ENCODE data around the gene EHBP1L1. TPM values are rescaled to one million over a fixed set of nuclear protein-coding genes. Genes with fewer than 3 reads are reported as not detected.
A peak's percentile ranks its signal among the peaks of the same experiment; 100 is the strongest.

The EHBP1L1 gene
- total and polyA plus RNA-seq, 2 of the 13 experiments (the other 11 are each of a cell fraction or from before 2014, with no cell fraction given): 8.3 to 10.6 TPM

GRCh38 chr11:65569973-65570918, 5.6 kb upstream of the EHBP1L1 start, which contains the start of gene ZNRD2 (continued):
- peak; percentile 64; the same call in 1 of the 2 replicates for TF ChIP-seq KIAA2018 (CRISPR knock-in tag; IDR thresholded peaks at IDR 0.05; ENCODE audit: borderline replicate concordance)
- TF ChIP-seq ZNF781 (CRISPR knock-in tag; IDR thresholded peaks at IDR 0.05; ENCODE audit: borderline replicate concordance, not compliant biosample characterization): peak; percentile 60
- TF ChIP-seq TMF1 (CRISPR knock-in tag; IDR thresholded peaks at IDR 0.05; ENCODE audit: low read depth): no peak
- TF ChIP-seq ZNF597 (CRISPR knock-in tag; IDR thresholded peaks at IDR 0.05): no peak
- TF ChIP-seq, protein P1, sequence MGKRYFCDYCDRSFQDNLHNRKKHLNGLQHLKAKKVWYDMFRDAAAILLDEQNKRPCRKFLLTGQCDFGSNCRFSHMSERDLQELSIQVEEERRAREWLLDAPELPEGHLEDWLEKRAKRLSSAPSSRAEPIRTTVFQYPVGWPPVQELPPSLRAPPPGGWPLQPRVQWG (CRISPR knock-in tag; IDR thresholded peaks at IDR 0.05; ENCODE audit: borderline replicate concordance, low read depth): no peak
- TF ChIP-seq ZNF580 (CRISPR knock-in tag; IDR thresholded peaks at IDR 0.05; ENCODE audit: borderline replicate concordance, low read depth): peak; percentile 89
- TF ChIP-seq ZNF713 (CRISPR knock-in tag; IDR thresholded peaks at IDR 0.05): peak; percentile 66
- peak; percentile 94 for TF ChIP-seq MTERF4 (CRISPR knock-in tag; IDR thresholded peaks at IDR 0.05)
- TF ChIP-seq ZNF678 (CRISPR knock-in tag; IDR thresholded peaks at IDR 0.05): no peak
- TF ChIP-seq, protein P2, sequence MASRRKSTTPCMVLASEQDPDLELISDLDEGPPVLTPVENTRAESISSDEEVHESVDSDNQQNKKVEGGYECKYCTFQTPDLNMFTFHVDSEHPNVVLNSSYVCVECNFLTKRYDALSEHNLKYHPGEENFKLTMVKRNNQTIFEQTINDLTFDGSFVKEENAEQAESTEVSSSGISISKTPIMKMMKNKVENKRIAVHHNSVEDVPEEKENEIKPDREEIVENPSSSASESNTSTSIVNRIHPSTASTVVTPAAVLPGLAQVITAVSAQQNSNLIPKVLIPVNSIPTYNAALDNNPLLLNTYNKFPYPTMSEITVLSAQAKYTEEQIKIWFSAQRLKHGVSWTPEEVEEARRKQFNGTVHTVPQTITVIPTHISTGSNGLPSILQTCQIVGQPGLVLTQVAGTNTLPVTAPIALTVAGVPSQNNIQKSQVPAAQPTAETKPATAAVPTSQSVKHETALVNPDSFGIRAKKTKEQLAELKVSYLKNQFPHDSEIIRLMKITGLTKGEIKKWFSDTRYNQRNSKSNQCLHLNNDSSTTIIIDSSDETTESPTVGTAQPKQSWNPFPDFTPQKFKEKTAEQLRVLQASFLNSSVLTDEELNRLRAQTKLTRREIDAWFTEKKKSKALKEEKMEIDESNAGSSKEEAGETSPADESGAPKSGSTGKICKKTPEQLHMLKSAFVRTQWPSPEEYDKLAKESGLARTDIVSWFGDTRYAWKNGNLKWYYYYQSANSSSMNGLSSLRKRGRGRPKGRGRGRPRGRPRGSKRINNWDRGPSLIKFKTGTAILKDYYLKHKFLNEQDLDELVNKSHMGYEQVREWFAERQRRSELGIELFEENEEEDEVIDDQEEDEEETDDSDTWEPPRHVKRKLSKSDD (CRISPR knock-in tag; IDR thresholded peaks at IDR 0.05; ENCODE audit: low read depth): no peak; the same call in 1 of the 2 replicates
- TF ChIP-seq ZNF878 (CRISPR knock-in tag; IDR thresholded peaks at IDR 0.05): no peak
- no peak for TF ChIP-seq SIX1 (CRISPR knock-in tag; IDR thresholded peaks at IDR 0.05; ENCODE audit: borderline replicate concordance)
- TF ChIP-seq NFIC (IDR thresholded peaks at IDR 0.05; ENCODE audit: low read length): no peak

Measured in HepG2 (cell line).